GM12892 (cell line): ENCODE results near the gene GNB1L.

Experiments used
- POLR2AphosphoS5 ChIP-seq: IDR thresholded peaks from 2 replicates; pipeline ENCODE4 v1.6.1; 2011; ENCODE audit warnings: low read depth, low read length, control low read depth
- TAF1 ChIP-seq: IDR thresholded peaks from 2 replicates; pipeline ENCODE4 v1.6.1; 2011; ENCODE audit warnings: low read depth, mild to moderate bottlenecking, control low read depth, low read length, borderline replicate concordance

DNA sequence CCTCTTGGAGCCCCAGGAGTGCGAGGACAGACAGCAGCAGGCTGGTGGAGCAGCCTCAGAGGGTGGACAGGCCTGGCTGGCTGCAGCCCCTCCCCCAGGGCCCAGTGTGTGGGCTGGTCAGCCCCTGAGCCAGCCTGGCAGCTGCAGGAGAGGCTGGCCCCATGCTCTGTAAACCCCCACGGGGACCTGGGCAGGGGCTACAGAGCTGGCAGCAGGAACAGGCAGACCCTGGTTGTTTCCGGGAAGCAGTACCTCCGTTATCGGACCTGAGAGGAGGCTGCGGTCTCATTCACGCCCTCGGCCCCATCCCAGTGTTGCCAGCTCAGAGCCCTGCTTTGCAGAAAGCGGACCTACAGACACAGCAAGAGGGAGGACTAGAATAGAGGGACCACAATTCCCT is 48.4 kb upstream of the GNB1L start:
- TF ChIP-seq TAF1, result no peak
- TF ChIP-seq POLR2AphosphoS5, result no peak
